Upper lobe of right lung (tissue), 1 donor: Measurements from ENCODE around the gene LRRC55. TPM values are rescaled to one million over a fixed set of nuclear protein-coding genes. Genes with fewer than 3 reads are reported as not detected.

Source experiments
- ATAC-seq: fragments of 200-7000 bp; cut with Tn5 transposase; one replicate; pipeline ENCODE4 v1.9.1; 2020; ENCODE audit warnings: mild to moderate bottlenecking, moderate library complexity
- DNase-seq: peaks from one replicate; pipeline ENCODE4 v3.0.0-alpha.2; 2020
- H3K27ac ChIP-seq: fragments of 200-600 bp; one replicate; pipeline ENCODE4 v1.8.0; 2022
- H3K27me3 ChIP-seq: fragments of 200-600 bp; one replicate; pipeline ENCODE4 v1.8.0; 2022; ENCODE audit warnings: mild to moderate bottlenecking
- H3K36me3 ChIP-seq: fragments of 200-600 bp; one replicate; pipeline ENCODE4 v1.8.0; 2022
- H3K4me1 ChIP-seq: fragments of 200-600 bp; one replicate; pipeline ENCODE4 v1.8.0; 2022
- H3K4me3 ChIP-seq: fragments of 200-600 bp; one replicate; pipeline ENCODE4 v1.8.0; 2022; ENCODE audit warnings: mild to moderate bottlenecking
- H3K9me3 ChIP-seq: fragments of 200-600 bp; one replicate; pipeline ENCODE4 v1.8.0; 2022
- intact Hi-C: fragments of 100-400 bp; cut with DNase I; formaldehyde crosslinking; loops from one replicate; pipeline ENCODE4 v1.11.0; 2022
- total RNA-seq: library from RNA; stranded (reverse); fragmentation: NEBNext Ultra II Directional; extraction: Animal tissue kit (Norgen Biotek cat#: 25700); gene quantifications from one replicate; pipeline ENCODE4 v1.2.1, GENCODE V29; 2021
- TF ChIP-seq, protein P1 (sequence below): fragments of 200-600 bp; IDR thresholded peaks from one replicate; pipeline ENCODE4 v1.8.0; 2022; ENCODE audit warnings: antibody characterized with exemption
- donor health status: DM: no; HTN: yes; CAD: no; lungs with severe emphysema.

The LRRC55 gene
- total RNA-seq, 1 donor from 2014 or later = not detected

DNA sequence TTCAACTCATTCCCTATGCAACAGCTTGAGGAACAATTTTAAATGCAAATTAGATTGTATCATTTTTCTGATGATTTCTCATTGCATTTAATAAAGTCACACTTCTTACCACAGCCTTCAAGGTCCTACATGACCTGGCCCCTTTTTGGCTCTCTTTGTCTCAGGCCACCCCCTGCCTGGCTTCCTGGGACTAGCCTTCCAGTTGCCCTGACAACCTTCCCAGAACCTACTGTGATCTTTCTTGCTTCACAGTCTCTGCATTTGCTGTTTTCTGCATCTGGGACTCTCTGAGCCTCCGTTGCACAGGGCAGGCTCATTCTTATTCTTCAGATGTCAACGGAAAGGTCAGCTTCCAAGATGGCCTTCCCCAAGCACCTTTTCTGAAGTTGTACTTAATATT lies 42.4 kb downstream of the LRRC55 start:
- ATAC-seq (no peak), DNase-seq (no peak)
- intact Hi-C loops = no loop called here
- TF ChIP-seq, protein P1, sequence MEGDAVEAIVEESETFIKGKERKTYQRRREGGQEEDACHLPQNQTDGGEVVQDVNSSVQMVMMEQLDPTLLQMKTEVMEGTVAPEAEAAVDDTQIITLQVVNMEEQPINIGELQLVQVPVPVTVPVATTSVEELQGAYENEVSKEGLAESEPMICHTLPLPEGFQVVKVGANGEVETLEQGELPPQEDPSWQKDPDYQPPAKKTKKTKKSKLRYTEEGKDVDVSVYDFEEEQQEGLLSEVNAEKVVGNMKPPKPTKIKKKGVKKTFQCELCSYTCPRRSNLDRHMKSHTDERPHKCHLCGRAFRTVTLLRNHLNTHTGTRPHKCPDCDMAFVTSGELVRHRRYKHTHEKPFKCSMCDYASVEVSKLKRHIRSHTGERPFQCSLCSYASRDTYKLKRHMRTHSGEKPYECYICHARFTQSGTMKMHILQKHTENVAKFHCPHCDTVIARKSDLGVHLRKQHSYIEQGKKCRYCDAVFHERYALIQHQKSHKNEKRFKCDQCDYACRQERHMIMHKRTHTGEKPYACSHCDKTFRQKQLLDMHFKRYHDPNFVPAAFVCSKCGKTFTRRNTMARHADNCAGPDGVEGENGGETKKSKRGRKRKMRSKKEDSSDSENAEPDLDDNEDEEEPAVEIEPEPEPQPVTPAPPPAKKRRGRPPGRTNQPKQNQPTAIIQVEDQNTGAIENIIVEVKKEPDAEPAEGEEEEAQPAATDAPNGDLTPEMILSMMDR = no peak
- no peaks in the 10 kb centered on the region for H3K9me3 ChIP-seq
- H3K27ac ChIP-seq = no peak overlapping the region
- no peak overlapping the region for H3K4me3 ChIP-seq
- peaks cover 7% of the 10 kb centered on the region for H3K4me1 ChIP-seq
- H3K27me3 ChIP-seq = no peaks in the 10 kb centered on the region
- no peaks in the 10 kb centered on the region for H3K36me3 ChIP-seq

GRCh38 chr11:57224537-57224936 lies 42.8 kb downstream of the LRRC55 start:
- DNase-seq (no peak), ATAC-seq (no peak)
- TF ChIP-seq, protein P1 = no peak
- Histone ChIP-seq H3K27ac (no peak overlapping the region), H3K36me3 (no peaks in the 10 kb centered on the region), H3K9me3 (no peaks in the 10 kb centered on the region), H3K27me3 (no peaks in the 10 kb centered on the region), H3K4me3 (no peak overlapping the region), H3K4me1 (peaks cover 3% of the 10 kb centered on the region)
- intact Hi-C loops = no loop called here

DNA sequence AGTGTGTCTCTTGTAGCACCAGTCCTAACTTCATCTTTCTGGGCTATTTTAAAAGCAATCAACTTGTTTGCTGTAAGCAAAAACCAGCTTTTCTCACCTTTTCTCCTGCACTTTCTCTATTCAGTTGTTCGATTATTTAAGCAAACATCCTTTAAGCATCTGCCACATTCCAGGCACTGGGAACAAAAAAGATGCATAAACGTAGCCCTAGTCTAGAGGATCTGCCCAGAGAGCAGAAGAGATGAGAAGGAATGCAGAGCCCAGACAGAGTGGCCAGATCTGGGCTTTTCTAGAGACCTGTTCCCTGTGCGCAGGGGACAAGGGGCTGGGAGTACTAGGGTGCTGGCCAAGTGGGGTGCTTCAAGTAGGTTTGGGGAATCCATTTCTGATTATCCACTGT lies 46.8 kb downstream of the LRRC55 start:
- H3K4me3 ChIP-seq = no peak overlapping the region
- intact Hi-C loops = no loop called here
- H3K27ac ChIP-seq = no peak overlapping the region
- H3K36me3 ChIP-seq = no peaks in the 10 kb centered on the region
- ATAC-seq = no peak
- H3K9me3 ChIP-seq = no peaks in the 10 kb centered on the region
- no peaks in the 10 kb centered on the region for H3K4me1 ChIP-seq
- TF ChIP-seq, protein P1 = no peak
- no peak for DNase-seq
- no peaks in the 10 kb centered on the region for H3K27me3 ChIP-seq

DNA sequence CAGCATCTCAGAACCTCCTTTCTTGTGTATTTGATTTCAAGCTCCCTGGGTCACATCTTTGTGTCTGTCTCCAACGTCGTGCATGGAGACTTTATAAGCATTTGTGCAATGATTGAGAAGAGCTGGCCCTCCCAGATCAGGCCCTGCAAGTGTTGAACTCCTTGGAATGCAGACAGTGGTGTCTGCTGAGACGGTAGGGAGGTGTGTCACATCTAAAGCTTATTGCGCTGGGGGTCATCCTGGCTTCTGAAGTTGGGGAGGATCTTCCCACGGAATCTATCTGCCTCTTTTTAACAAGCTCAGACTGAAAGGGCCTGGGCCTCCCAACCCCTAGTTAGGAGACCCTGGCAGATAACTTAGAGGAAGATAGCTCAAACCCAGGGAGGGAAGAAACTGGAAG lies 48.6 kb downstream of the LRRC55 start:
- H3K9me3 ChIP-seq = no peaks in the 10 kb centered on the region
- ATAC-seq = no peak
- no peaks in the 10 kb centered on the region for H3K36me3 ChIP-seq
- H3K27me3 ChIP-seq = no peaks in the 10 kb centered on the region
- H3K4me1 ChIP-seq = no peaks in the 10 kb centered on the region
- DNase-seq = no peak
- H3K4me3 ChIP-seq = no peak overlapping the region
- TF ChIP-seq, protein P1 = no peak
- H3K27ac ChIP-seq = no peak overlapping the region
- intact Hi-C loops = no loop called here

- H3K4me1 ChIP-seq = no peaks in the 10 kb centered on the region
- ATAC-seq (no peak), DNase-seq (no peak)
- no peak overlapping the region for H3K4me3 ChIP-seq
- TF ChIP-seq, protein P1 = no peak
- H3K27ac ChIP-seq = no peak overlapping the region
- no peaks in the 10 kb centered on the region for H3K27me3 ChIP-seq
- no peaks in the 10 kb centered on the region for H3K36me3 ChIP-seq
- intact Hi-C loops = no loop called here
- H3K9me3 ChIP-seq = no peaks in the 10 kb centered on the region
These were observed 49.2 kb downstream of the LRRC55 start for GRCh38 chr11:57230791-57231538.
